PC-3 (cell line): Measurements from ENCODE around the gene ATF6. TPM values are rescaled to one million over a fixed set of nuclear protein-coding genes. Genes with fewer than 3 reads are reported as not detected.
A peak's percentile ranks its signal among the peaks of the same experiment; 100 is the strongest.

Source experiments
- ATAC-seq: fragments of 200-7000 bp; cut with Tn5 transposase; 2 replicates; pipeline ENCODE4 v1.9.1; 2020; ENCODE audit warnings: mild to moderate bottlenecking, moderate library complexity
- BruUV-seq: library from RNA; stranded (reverse); fragments of 400-500 nt; replicated peaks from 2 replicates; lab custom pipeline; 2021; lab: Mats Ljungman, UMichigan
- CTCF ChIA-PET: fragments of 300-600 bp; sonication (Branson Sonifier 250); formaldehyde crosslinking; loops from one replicate; lab custom pipeline; 2022; ENCODE audit warnings: antibody characterized with exemption; lab: Charles Lee
- POLR2A ChIA-PET: fragments of 300-600 bp; sonication (Branson Sonifier 250); formaldehyde crosslinking; loops from one replicate; lab custom pipeline; 2022; ENCODE audit warnings: antibody characterized with exemption; ENCODE audit not compliant: unreplicated experiment; lab: Charles Lee
- DNase-seq: peaks from one replicate; pipeline ENCODE4 v3.0.0-alpha.2; 2015
- H2AFZ ChIP-seq: fragments of 300-600 bp; sonication (generic); 2 replicates; pipeline ENCODE4 v1.6.0; 2016; ENCODE audit warnings: antibody characterized with exemption, low read length
- H3F3A ChIP-seq: fragments of 300-600 bp; sonication (generic); one replicate; pipeline ENCODE4 v1.6.0; 2017; ENCODE audit warnings: antibody characterized with exemption, low read length, control low read depth, mild to moderate bottlenecking; ENCODE audit not compliant: unreplicated experiment
- H3K27ac ChIP-seq: fragments of 300-600 bp; sonication (generic); 2 replicates; pipeline ENCODE4 v1.5.1; 2016; ENCODE audit warnings: mild to moderate bottlenecking, low read length
- H3K27me3 ChIP-seq: fragments of 300-600 bp; sonication (generic); 2 replicates; pipeline ENCODE4 v1.6.1; 2016; ENCODE audit warnings: low read length, mixed read lengths
- H3K36me3 ChIP-seq: fragments of 300-600 bp; sonication (generic); 2 replicates; pipeline ENCODE4 v1.6.1; 2016; ENCODE audit warnings: low read depth, mixed run types, low read length, mixed read lengths
- H3K4me1 ChIP-seq: fragments of 300-600 bp; sonication (generic); 2 replicates; pipeline ENCODE4 v1.5.1; 2016; ENCODE audit warnings: low read length; ENCODE audit not compliant: insufficient read depth
- H3K4me2 ChIP-seq: fragments of 300-600 bp; sonication (generic); 2 replicates; pipeline ENCODE4 v1.6.0; 2016; ENCODE audit warnings: low read length
- H3K4me3 ChIP-seq: fragments of 300-600 bp; sonication (generic); 2 replicates; pipeline ENCODE4 v1.5.1; 2016; ENCODE audit warnings: mild to moderate bottlenecking, low read length, mixed read lengths
- H3K79me2 ChIP-seq: fragments of 300-600 bp; sonication (generic); 2 replicates; pipeline ENCODE4 v1.6.1; 2017; ENCODE audit warnings: low read length, mixed read lengths
- H3K9ac ChIP-seq: fragments of 300-600 bp; sonication (generic); 2 replicates; pipeline ENCODE4 v1.6.0; 2016; ENCODE audit warnings: mild to moderate bottlenecking, low read length
- H3K9me2 ChIP-seq: fragments of 300-600 bp; sonication (generic); replicated peaks from 2 replicates; pipeline ENCODE4 v1.6.1; 2016; ENCODE audit warnings: mixed run types, low read length, mixed read lengths
- H3K9me3 ChIP-seq: fragments of 300-600 bp; sonication (generic); 2 replicates; pipeline ENCODE4 v1.6.1; 2016; ENCODE audit warnings: low read length, mixed read lengths
- H4K20me1 ChIP-seq: fragments of 300-600 bp; sonication (generic); 2 replicates; pipeline ENCODE4 v1.6.1; 2016; ENCODE audit warnings: low read length, mixed read lengths
- CTCF ChIP-seq: fragments of 300-600 bp; sonication (generic); conservative IDR thresholded peaks from 2 replicates; pipeline ENCODE4 v1.5.1; 2017; ENCODE audit warnings: antibody characterized with exemption, low read depth, mild to moderate bottlenecking, low read length
- EZH2 ChIP-seq: fragments of 300-600 bp; sonication (generic); IDR thresholded peaks from one replicate; pipeline ENCODE4 v1.6.1; 2017; ENCODE audit warnings: antibody characterized with exemption, mild to moderate bottlenecking, low read length; ENCODE audit not compliant: unreplicated experiment
- EZH2phosphoT487 ChIP-seq: fragments of 300-600 bp; sonication (generic); IDR thresholded peaks from 2 replicates; pipeline ENCODE4 v1.6.1; 2018; ENCODE audit warnings: mild to moderate bottlenecking, antibody characterized with exemption, low read length, borderline replicate concordance
- intact Hi-C: fragments of 100-400 bp; cut with micrococcal nuclease; formaldehyde crosslinking; loops from 2 replicates; pipeline ENCODE4 v1.9.0; 2023
- total RNA-seq: library from RNA; depleted of rRNA; stranded (reverse); fragments of >200 nt; gene quantifications from 2 replicates; pipeline ENCODE4 v1.2.3, GENCODE V29; 2014

ATF6 gene
- total RNA-seq, 1 experiment from 2014 or later: 19.7 TPM

- H3K27me3 ChIP-seq: no peaks in the 10 kb centered on the region
- no peaks in the 10 kb centered on the region for H4K20me1 ChIP-seq
- CTCF ChIA-PET: no interaction called here
- H2AFZ ChIP-seq: no peak overlapping the region
- H3K9ac ChIP-seq: no peak overlapping the region
- no peak for ATAC-seq
- H3K36me3 ChIP-seq: 0 out of 2 replicates have a peak, but pooled peaks cover 5% of the 10 kb centered on the region
- POLR2A ChIA-PET: no interaction called here
- H3K4me1 ChIP-seq: no peaks in the 10 kb centered on the region
- no peak for TF ChIP-seq EZH2phosphoT487
- TF ChIP-seq EZH2: no peak
- no peak for TF ChIP-seq CTCF
- H3K9me3 ChIP-seq: no peaks in the 10 kb centered on the region
- H3K27ac ChIP-seq: no peak overlapping the region
- no peak overlapping the region for H3K4me3 ChIP-seq
- BruUV-seq: no TSS peak
- H3F3A ChIP-seq: no peaks in the 10 kb centered on the region
- intact Hi-C loops: no loop called here
- DNase-seq: no peak
- H3K9me2 ChIP-seq: no peaks in the 10 kb centered on the region
- no peaks in the 10 kb centered on the region for H3K79me2 ChIP-seq
- no peak overlapping the region for H3K4me2 ChIP-seq
These were observed 54.8 kb downstream of the ATF6 start for GRCh38 chr1:161820914-161821313.

GRCh38 chr1:161824618-161825017, 58.5 kb downstream of the ATF6 start:
- TF ChIP-seq EZH2 (no peak), CTCF (no peak), EZH2phosphoT487 (no peak)
- Histone ChIP-seq H3K4me1 (peaks cover 16% of the 10 kb centered on the region), H2AFZ (no peak overlapping the region), H3K79me2 (no peaks in the 10 kb centered on the region), H3K27ac (no peak overlapping the region), H3K9me3 (no peaks in the 10 kb centered on the region), H3K9ac (no peak overlapping the region), H3K4me2 (no peak overlapping the region), H3K36me3 (peaks cover 8% of the 10 kb centered on the region; the same call in 1 of the 2 replicates), H4K20me1 (no peaks in the 10 kb centered on the region), H3K27me3 (no peaks in the 10 kb centered on the region), H3K4me3 (no peak overlapping the region), H3K9me2 (no peaks in the 10 kb centered on the region), H3F3A (no peaks in the 10 kb centered on the region)
- CTCF ChIA-PET: interaction anchor here (1.4 kb wide), 1 partner anchor 213 kb away, joined by 6 read pairs; no protein-coding TSS in a partner anchor
- DNase-seq (peak; percentile 43), ATAC-seq (peak; percentile 86)
- intact Hi-C loops: no loop called here
- no TSS peak for BruUV-seq
- POLR2A ChIA-PET: interaction anchor here (0.7 kb wide), 1 partner anchor 124 kb away, joined by 7 read pairs; no protein-coding TSS in a partner anchor

GRCh38 chr1:161825831-161826230, 59.7 kb downstream of the ATF6 start:
- Histone ChIP-seq H3K9me2 (no peaks in the 10 kb centered on the region), H2AFZ (no peak overlapping the region), H3K4me1 (peaks cover 16% of the 10 kb centered on the region), H3K27ac (no peak overlapping the region), H3K36me3 (peaks cover 8% of the 10 kb centered on the region; the same call in 1 of the 2 replicates), H3K4me3 (no peak overlapping the region), H4K20me1 (no peaks in the 10 kb centered on the region), H3K9ac (no peak overlapping the region), H3K4me2 (no peak overlapping the region), H3F3A (no peaks in the 10 kb centered on the region), H3K9me3 (no peaks in the 10 kb centered on the region), H3K79me2 (no peaks in the 10 kb centered on the region), H3K27me3 (no peaks in the 10 kb centered on the region)
- DNase-seq: no peak
- ATAC-seq: no peak
- intact Hi-C loops: no loop called here
- no TSS peak for BruUV-seq
- POLR2A ChIA-PET: no interaction called here
- TF ChIP-seq CTCF (no peak), EZH2 (no peak), EZH2phosphoT487 (no peak)
- CTCF ChIA-PET: no interaction called here
